HCT116 (cell line): Measurements from ENCODE around the gene SLC19A1. TPM values are rescaled to one million over a fixed set of nuclear protein-coding genes. Genes with fewer than 3 reads are reported as not detected.

Experiments
- ATAC-seq: fragments of 200-7000 bp; cut with Tn5 transposase; 2 replicates; pipeline ENCODE4 v1.9.1; 2020; ENCODE audit warnings: mild to moderate bottlenecking, moderate library complexity
- BruUV-seq: library from RNA; stranded (reverse); fragments of 400-500 nt; replicated peaks from 2 replicates; lab custom pipeline; 2021; lab: Mats Ljungman, UMichigan
- CTCF ChIA-PET: fragments of 300-600 bp; sonication (Branson Sonifier 250); formaldehyde crosslinking; loops from one replicate; lab custom pipeline; 2021; ENCODE audit warnings: antibody characterized with exemption; lab: Charles Lee
- POLR2A ChIA-PET: fragments of 300-600, 350-600 bp; sonication (Branson Sonifier 250); formaldehyde crosslinking; loops from one replicate; lab custom pipeline; 2021; ENCODE audit warnings: antibody characterized with exemption; lab: Charles Lee
- RAD21 ChIA-PET, 2 experiments: fragments of 300-600 bp; sonication (Branson Sonifier 250); formaldehyde crosslinking; loops; one replicate each; lab custom pipeline; 2023; ENCODE audit warnings: low total read pairs in 2 of 2; ENCODE audit not compliant: uncharacterized antibody in 2 of 2, unreplicated experiment in 2 of 2, low non-redundant PET in 1 of 2; lab: Charles Lee
- DNase-seq: peaks from one replicate; pipeline ENCODE4 v3.0.0-alpha.2; 2010; ENCODE audit warnings: low read depth, low spot score
- H2AFZ ChIP-seq: fragments of 200-600 bp; shearing (Covaris generic), sonication (generic); 2 replicates; pipeline ENCODE4 v1.6.1; 2017; ENCODE audit warnings: low read depth, mixed run types, mixed read lengths, antibody characterized with exemption, low read length; ENCODE audit not compliant: poor library complexity, severe bottlenecking
- H3K27ac ChIP-seq: 2 replicates; pipeline ENCODE4 v1.5.1; 2012; ENCODE audit warnings: low read depth, low read length
- H3K27me3 ChIP-seq: fragments of 200-600 bp; sonication (generic); 2 replicates; pipeline ENCODE4 v1.6.1; 2016; ENCODE audit warnings: mixed run types, low read length, mixed read lengths; ENCODE audit not compliant: insufficient read depth
- H3K36me3 ChIP-seq, 2 experiments: fragments of 200-500 bp in 1 of 2; fragments of 200-600 bp in 1 of 2; sonication (Bioruptor generic) in 1 of 2; sonication (generic) in 1 of 2; 2 replicates each; pipeline versions ENCODE4 v1.5.1 to v1.6.1; 2014 to 2016; ENCODE audit warnings: low read length in 2 of 2, inconsistent platforms in 1 of 2, mixed read lengths in 1 of 2, mixed run types in 1 of 2; ENCODE audit not compliant: insufficient read depth in 2 of 2, control insufficient read depth in 1 of 2
- H3K4me1 ChIP-seq, 2 experiments: fragments of 200-600 bp in 1 of 2; sonication (generic) in 1 of 2; 2 replicates each; pipeline versions ENCODE4 v1.5.1 to v1.6.1; 2012 to 2017; ENCODE audit warnings: low read length in 2 of 2, inconsistent platforms in 1 of 2, mild to moderate bottlenecking in 1 of 2, mixed read lengths in 1 of 2, mixed run types in 1 of 2, moderate library complexity in 1 of 2; ENCODE audit not compliant: insufficient read depth in 2 of 2, control insufficient read depth in 1 of 2
- H3K4me2 ChIP-seq: fragments of 200-600 bp; sonication (generic); 2 replicates; pipeline ENCODE4 v1.6.1; 2017; ENCODE audit warnings: mixed run types, low read length, mixed read lengths
- H3K4me3 ChIP-seq, 2 experiments: fragments of 200-600 bp in 1 of 2; sonication (generic) in 1 of 2; replicated peaks in 1 of 2; 2 replicates each; pipeline ENCODE4 v1.5.1; 2011 to 2016; ENCODE audit warnings: low read length in 2 of 2, control low read depth in 1 of 2, low read depth in 1 of 2, mild to moderate bottlenecking in 1 of 2, mixed read lengths in 1 of 2, mixed run types in 1 of 2
- H3K79me2 ChIP-seq: fragments of 200-600 bp; sonication (generic); 2 replicates; pipeline ENCODE4 v1.6.1; 2017; ENCODE audit warnings: mild to moderate bottlenecking, mixed run types, low read length, moderate library complexity, mixed read lengths; ENCODE audit not compliant: insufficient read depth
- H3K9ac ChIP-seq: fragments of 200-600 bp; sonication (generic); 2 replicates; pipeline ENCODE4 v1.6.1; 2016; ENCODE audit warnings: low read length, mixed read lengths
- H3K9me2 ChIP-seq: fragments of 200-600 bp; sonication (generic), shearing (Covaris generic); 2 replicates; pipeline ENCODE4 v1.6.1; 2017; ENCODE audit warnings: mixed run types, mild to moderate bottlenecking, moderate library complexity; ENCODE audit not compliant: insufficient read depth
- H3K9me3 ChIP-seq, 2 experiments: fragments of 200-500 bp in 1 of 2; fragments of 200-600 bp in 1 of 2; sonication (Bioruptor generic) in 1 of 2; sonication (generic) in 1 of 2; 2 replicates each; pipeline ENCODE4 v1.6.1; 2014 to 2017; ENCODE audit warnings: low read length in 2 of 2, mixed read lengths in 2 of 2, inconsistent platforms in 1 of 2, low read depth in 1 of 2, mild to moderate bottlenecking in 1 of 2, mixed run types in 1 of 2, moderate library complexity in 1 of 2; ENCODE audit not compliant: control insufficient read depth in 1 of 2, insufficient read depth in 1 of 2
- H4K20me1 ChIP-seq: fragments of 200-600 bp; sonication (generic), shearing (Covaris generic); 2 replicates; pipeline ENCODE4 v1.6.1; 2017; ENCODE audit warnings: mixed run types, mild to moderate bottlenecking, moderate library complexity; ENCODE audit not compliant: insufficient read depth
- CEBPB ChIP-seq: IDR thresholded peaks from 2 replicates; pipeline ENCODE4 v1.6.1; 2012; ENCODE audit warnings: low read depth
- EGR1 ChIP-seq: IDR thresholded peaks from 2 replicates; pipeline ENCODE4 v1.6.1; 2012; ENCODE audit warnings: low read depth
- EZH2 ChIP-seq: fragments of 200-600 bp; sonication (generic); IDR thresholded peaks from 2 replicates; pipeline ENCODE4 v1.6.1; 2017; ENCODE audit warnings: antibody characterized with exemption, mixed run types
- EZH2phosphoT487 ChIP-seq: fragments of 200-600 bp; IDR thresholded peaks from 2 replicates; pipeline ENCODE4 v1.6.1; 2018; ENCODE audit warnings: antibody characterized with exemption, borderline replicate concordance
- FOSL1 ChIP-seq: IDR thresholded peaks from 2 replicates; pipeline ENCODE4 v1.6.1; 2012; ENCODE audit warnings: low read depth
- SIN3A ChIP-seq: IDR thresholded peaks from 2 replicates; pipeline ENCODE4 v1.6.1; 2012; ENCODE audit warnings: low read depth
- SP1 ChIP-seq: IDR thresholded peaks from 2 replicates; pipeline ENCODE4 v1.6.1; 2012; ENCODE audit warnings: low read depth
- TCF7L2 ChIP-seq: IDR thresholded peaks from 2 replicates; pipeline ENCODE4 v1.7.0; 2011; ENCODE audit warnings: borderline replicate concordance, inconsistent platforms; ENCODE audit not compliant: insufficient read depth, insufficient read length; ENCODE audit errors: extremely low read depth
- YY1 ChIP-seq: IDR thresholded peaks from 2 replicates; pipeline ENCODE4 v1.6.1; 2011; ENCODE audit warnings: low read length, low read depth, moderate library complexity, mild to moderate bottlenecking; ENCODE audit not compliant: insufficient replicate concordance; ENCODE audit errors: extremely low read depth
- ZFX ChIP-seq: fragments of 450-650 bp; IDR thresholded peaks from 2 replicates; pipeline ENCODE4 v1.6.1; 2017
- ZNF274 ChIP-seq: fragments of 200-500 bp; sonication (Bioruptor generic); IDR thresholded peaks from 2 replicates; pipeline ENCODE4 v1.6.1; 2014; ENCODE audit warnings: mild to moderate bottlenecking, low read depth, low read length, inconsistent platforms
- intact Hi-C: fragments of 100-400 bp; cut with micrococcal nuclease; formaldehyde crosslinking; loops from 2 replicates; pipeline ENCODE4 v1.10.0; 2022
- total RNA-seq: library from RNA; stranded (reverse); gene quantifications from one replicate; pipeline ENCODE4 v1.2.1, GENCODE V29; 2021; ENCODE audit not compliant: unreplicated experiment
- TF ChIP-seq, protein P1 (sequence below): IDR thresholded peaks from 2 replicates; pipeline ENCODE4 v1.6.1; 2012
- TF ChIP-seq, protein P2 (sequence below): IDR thresholded peaks from 2 replicates; pipeline ENCODE4 v1.6.1; 2012
- TF ChIP-seq, protein P3 (sequence below), 3 experiments: fragments of 200-600 bp in 1 of 3; sonication (generic) in 1 of 3; IDR thresholded peaks in 2 of 3; conservative IDR thresholded peaks in 1 of 3; 2 replicates each; pipeline ENCODE4 v1.5.1; 2012 to 2017; ENCODE audit warnings: low read depth in 2 of 3, low read length in 2 of 3, antibody characterized with exemption in 1 of 3, borderline replicate concordance in 1 of 3, control low read depth in 1 of 3, mild to moderate bottlenecking in 1 of 3, mixed read lengths in 1 of 3, mixed run types in 1 of 3, moderate library complexity in 1 of 3; ENCODE audit not compliant: insufficient read depth in 1 of 3

The SLC19A1 gene
- total RNA-seq, 1 experiment from 2014 or later: 50.2 TPM

DNA sequence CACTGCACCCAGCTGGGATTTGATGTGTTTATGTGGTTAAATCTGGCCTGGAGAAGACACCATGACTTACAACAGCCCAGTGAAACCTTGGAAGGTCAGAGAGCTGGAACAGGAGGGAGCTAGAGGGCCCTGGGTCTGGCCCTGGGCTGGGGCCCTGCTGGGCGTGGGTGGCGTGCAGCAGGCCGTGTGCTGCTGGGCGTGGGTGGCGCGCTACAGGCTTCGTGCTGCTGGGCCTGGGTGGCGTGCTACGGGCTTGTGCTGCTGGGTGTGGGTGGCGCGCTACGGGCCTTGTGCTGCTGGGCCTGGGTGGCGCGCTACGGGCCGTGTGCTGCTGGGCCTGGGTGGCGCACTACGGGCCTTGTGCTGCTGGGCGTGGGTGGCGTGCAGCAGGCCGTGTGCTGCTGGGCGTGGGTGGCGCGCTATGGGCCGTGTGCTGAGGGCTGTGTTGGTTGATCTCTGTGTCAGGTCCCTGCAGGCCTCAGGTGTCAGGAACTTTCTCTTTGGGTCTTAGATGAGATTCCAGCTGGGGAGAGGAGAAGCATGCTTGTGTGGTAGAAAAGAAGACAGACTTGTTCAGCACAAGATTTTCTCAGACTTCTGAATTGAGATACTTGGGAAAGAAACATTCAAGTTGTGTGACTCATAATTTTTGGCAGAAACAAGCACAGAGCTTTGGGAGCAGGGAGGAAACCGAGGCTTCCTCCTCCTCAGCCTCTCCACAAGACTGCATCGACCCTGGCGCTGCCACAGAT lies 71.3 kb downstream of the SLC19A1 start:
- Histone ChIP-seq H3K9me3 (no peaks in the 10 kb centered on the region), H3K4me1 (peaks cover 5 to 13% of the 10 kb centered on the region in 2 experiments; a peak in 3 of 4 replicates), H3K9me2 (no peaks in the 10 kb centered on the region), H4K20me1 (no peaks in the 10 kb centered on the region), H3K79me2 (peaks cover 4% of the 10 kb centered on the region; the same call in 1 of the 2 replicates), H3K4me2 (peak overlapping the region; percentile 32), H3K9ac (0 out of 2 replicates have a peak overlapping the region, but pooled peaks have one; percentile 23), H2AFZ (no peak overlapping the region), H3K27ac (peak overlapping the region; percentile 75), H3K4me3 (no peak overlapping the region), H3K27me3 (no peaks in the 10 kb centered on the region), H3K36me3 (peaks cover 0 to 12% of the 10 kb centered on the region in 2 experiments; a peak in 1 of 4 replicates)
- ChIA-PET CTCF (interaction anchor here (0.7 kb wide), 2 partner anchors 13 to 162 kb away, joined by 3 to 4 read pairs; no protein-coding TSS in a partner anchor), RAD21 (no interaction called here), POLR2A (no interaction called here)
- ATAC-seq (peak; percentile 67), DNase-seq (no peak)
- BruUV-seq: no TSS peak
- TF ChIP-seq, protein P1, sequence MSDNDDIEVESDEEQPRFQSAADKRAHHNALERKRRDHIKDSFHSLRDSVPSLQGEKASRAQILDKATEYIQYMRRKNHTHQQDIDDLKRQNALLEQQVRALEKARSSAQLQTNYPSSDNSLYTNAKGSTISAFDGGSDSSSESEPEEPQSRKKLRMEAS: peak; percentile 34; the same call in 1 of the 2 replicates
- TF ChIP-seq CEBPB: no peak
- 0 out of 2 replicates have a peak, but pooled peaks have one; percentile 11 for TF ChIP-seq ZFX
- peak; percentile 64 for TF ChIP-seq EGR1
- intact Hi-C loops: loop anchor here (10.0 kb wide), 1 partner anchor 354 kb away; no protein-coding TSS in a partner anchor

DNA sequence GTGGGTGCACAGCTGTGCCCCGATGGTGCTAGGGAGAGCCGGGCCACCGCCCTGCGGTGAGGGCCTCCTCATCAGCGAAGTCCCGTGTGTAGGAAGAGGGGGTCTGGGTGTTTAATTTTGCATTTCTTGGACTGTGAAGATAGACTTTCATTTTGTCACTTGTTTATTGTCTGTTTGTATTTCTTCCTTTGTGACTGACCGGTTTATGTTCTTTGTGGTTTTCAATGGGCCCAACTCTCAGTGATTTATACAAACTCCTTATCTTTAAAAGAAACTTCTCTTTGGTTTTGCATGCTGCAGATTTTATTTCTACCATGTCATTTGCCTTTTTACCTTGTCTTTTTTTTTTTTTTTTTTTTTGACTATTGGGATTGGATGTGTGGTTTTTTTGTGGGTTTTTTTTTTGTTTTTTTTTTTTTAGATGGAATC lies 72.1 kb downstream of the SLC19A1 start:
- ChIA-PET RAD21 (no interaction called here), POLR2A (no interaction called here), CTCF (interaction anchor here (0.7 kb wide), 1 partner anchor 12 kb away, joined by 3 read pairs; no protein-coding TSS in a partner anchor)
- ATAC-seq (no peak), DNase-seq (no peak)
- Histone ChIP-seq H3K27me3 (no peaks in the 10 kb centered on the region), H4K20me1 (no peaks in the 10 kb centered on the region), H3K4me2 (no peak overlapping the region), H3K4me3 (no peak overlapping the region), H2AFZ (no peak overlapping the region), H3K27ac (no peak overlapping the region), H3K4me1 (peaks cover 5 to 13% of the 10 kb centered on the region in 2 experiments; a peak in 3 of 4 replicates), H3K9ac (no peak overlapping the region), H3K9me3 (no peaks in the 10 kb centered on the region), H3K36me3 (peaks cover 0 to 12% of the 10 kb centered on the region in 2 experiments; a peak in 1 of 4 replicates), H3K79me2 (peaks cover 4% of the 10 kb centered on the region; the same call in 1 of the 2 replicates), H3K9me2 (no peaks in the 10 kb centered on the region)
- no TSS peak for BruUV-seq
- intact Hi-C loops: loop anchor here (10.0 kb wide), 1 partner anchor 355 kb away; no protein-coding TSS in a partner anchor
- TF ChIP-seq FOSL1: no peak
- TF ChIP-seq TCF7L2: no peak
- no peak for TF ChIP-seq EZH2phosphoT487
- no peak for TF ChIP-seq ZFX
- TF ChIP-seq, protein P2, sequence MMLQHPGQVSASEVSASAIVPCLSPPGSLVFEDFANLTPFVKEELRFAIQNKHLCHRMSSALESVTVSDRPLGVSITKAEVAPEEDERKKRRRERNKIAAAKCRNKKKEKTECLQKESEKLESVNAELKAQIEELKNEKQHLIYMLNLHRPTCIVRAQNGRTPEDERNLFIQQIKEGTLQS: no peak
- TF ChIP-seq SP1: no peak
- TF ChIP-seq, protein P3, sequence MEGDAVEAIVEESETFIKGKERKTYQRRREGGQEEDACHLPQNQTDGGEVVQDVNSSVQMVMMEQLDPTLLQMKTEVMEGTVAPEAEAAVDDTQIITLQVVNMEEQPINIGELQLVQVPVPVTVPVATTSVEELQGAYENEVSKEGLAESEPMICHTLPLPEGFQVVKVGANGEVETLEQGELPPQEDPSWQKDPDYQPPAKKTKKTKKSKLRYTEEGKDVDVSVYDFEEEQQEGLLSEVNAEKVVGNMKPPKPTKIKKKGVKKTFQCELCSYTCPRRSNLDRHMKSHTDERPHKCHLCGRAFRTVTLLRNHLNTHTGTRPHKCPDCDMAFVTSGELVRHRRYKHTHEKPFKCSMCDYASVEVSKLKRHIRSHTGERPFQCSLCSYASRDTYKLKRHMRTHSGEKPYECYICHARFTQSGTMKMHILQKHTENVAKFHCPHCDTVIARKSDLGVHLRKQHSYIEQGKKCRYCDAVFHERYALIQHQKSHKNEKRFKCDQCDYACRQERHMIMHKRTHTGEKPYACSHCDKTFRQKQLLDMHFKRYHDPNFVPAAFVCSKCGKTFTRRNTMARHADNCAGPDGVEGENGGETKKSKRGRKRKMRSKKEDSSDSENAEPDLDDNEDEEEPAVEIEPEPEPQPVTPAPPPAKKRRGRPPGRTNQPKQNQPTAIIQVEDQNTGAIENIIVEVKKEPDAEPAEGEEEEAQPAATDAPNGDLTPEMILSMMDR (IDR thresholded peaks at IDR 0.05 in 2 of 3, conservative IDR thresholded peaks at IDR 0.05 in 1 of 3; ENCODE audit: borderline replicate concordance in 1 of 3, insufficient read depth in 1 of 3, low read depth in 2 of 3, low read length in 2 of 3): no peak
- TF ChIP-seq EZH2: no peak
- TF ChIP-seq EGR1: no peak
- no peak for TF ChIP-seq YY1
- no peak for TF ChIP-seq ZNF274
- TF ChIP-seq SIN3A: no peak
